Central memory CD8-positive, alpha-beta T cell (primary cell): Measurements from ENCODE around the gene MBNL1.
A peak's percentile ranks its signal among the peaks of the same experiment; 100 is the strongest.
"Not testable (repeated sequence)": the region's sequence is repeated elsewhere in the genome, so short reads cannot be mapped to it uniquely, and the experiment has no call there.

Experiments
- ATAC-seq: fragments of 150-1000 bp; cut with Tn5 transposase; replicated peaks from 2 replicates; pipeline ENCODE4 v1.10.0; 2022; ENCODE audit warnings: mild to moderate bottlenecking, moderate FRiP score, moderate number of reproducible peaks; ENCODE audit not compliant: poor library complexity, severe bottlenecking; ENCODE audit errors: extremely low read depth
- DNase-seq, 2 donors: peaks; one replicate each; pipeline ENCODE4 v3.0.0; 2021; ENCODE audit warnings: low spot score in 2 of 2
- H3K27ac Mint-ChIP-seq: one replicate; pipeline ENCODE4 v1.8.0; 2022; ENCODE audit warnings: low read depth, mild to moderate bottlenecking, moderate library complexity, mixed read lengths
- H3K27me3 Mint-ChIP-seq: one replicate; pipeline ENCODE4 v1.8.0; 2022; ENCODE audit warnings: mixed read lengths
- H3K36me3 Mint-ChIP-seq: one replicate; pipeline ENCODE4 v1.8.0; 2022; ENCODE audit warnings: mild to moderate bottlenecking, moderate library complexity, mixed read lengths; ENCODE audit not compliant: insufficient read depth
- H3K4me1 Mint-ChIP-seq: one replicate; pipeline ENCODE4 v1.8.0; 2022; ENCODE audit warnings: mixed read lengths
- H3K4me3 Mint-ChIP-seq: one replicate; pipeline ENCODE4 v1.8.0; 2022; ENCODE audit warnings: mild to moderate bottlenecking, moderate library complexity, mixed read lengths
- H3K9me3 Mint-ChIP-seq: one replicate; pipeline ENCODE4 v1.8.0; 2022; ENCODE audit warnings: mixed read lengths

Gene MBNL1

DNA sequence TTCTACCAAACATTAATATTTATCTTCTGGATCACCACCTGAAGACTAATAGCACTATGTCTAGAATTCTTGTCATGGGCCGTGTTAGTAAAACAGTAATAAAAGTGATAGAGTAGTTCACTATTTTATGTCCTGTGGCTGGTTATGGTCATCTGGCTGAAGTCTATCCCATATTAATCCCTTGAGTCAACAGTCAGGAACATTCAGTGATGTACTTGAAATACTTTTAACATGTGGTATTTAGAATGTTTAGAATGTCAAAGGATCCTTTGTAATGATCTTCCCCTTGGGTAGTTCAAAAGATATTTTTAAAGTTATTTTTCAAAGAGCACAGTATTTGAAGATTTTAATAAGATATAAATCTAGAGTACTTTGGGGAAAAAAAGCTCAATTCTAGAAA is 117.0 kb downstream of the MBNL1 start:
- H3K27ac Mint-ChIP-seq: peak overlapping the region; percentile 70
- no peak for ATAC-seq
- no peaks in the 10 kb centered on the region for H3K9me3 Mint-ChIP-seq
- H3K27me3 Mint-ChIP-seq: no peaks in the 10 kb centered on the region
- no peak overlapping the region for H3K4me3 Mint-ChIP-seq
- peaks cover 12% of the 10 kb centered on the region for H3K36me3 Mint-ChIP-seq
- no peak for DNase-seq
- peaks cover 43% of the 10 kb centered on the region for H3K4me1 Mint-ChIP-seq

DNA sequence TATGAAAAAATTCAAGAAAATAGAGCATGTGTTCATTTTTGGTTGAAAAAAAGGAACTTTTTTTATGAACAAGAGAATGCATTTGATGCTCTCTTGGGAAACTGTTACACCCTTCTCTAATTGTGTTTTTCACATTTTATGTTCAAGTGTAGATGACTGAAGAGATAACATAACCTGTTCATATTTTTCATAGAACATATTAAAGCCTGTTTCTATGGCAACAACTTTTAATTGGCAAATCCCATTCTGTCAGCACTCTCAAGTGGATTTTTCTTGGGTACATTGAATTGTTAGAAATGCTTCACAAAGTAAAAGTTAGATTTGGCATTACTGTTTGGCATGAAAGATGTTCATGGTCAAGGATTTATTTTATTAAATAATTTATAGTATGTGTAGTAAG is 117.5 kb downstream of the MBNL1 start:
- peaks cover 15% of the 10 kb centered on the region for H3K36me3 Mint-ChIP-seq
- DNase-seq (no peak), ATAC-seq (no peak)
- H3K4me1 Mint-ChIP-seq: peaks cover 48% of the 10 kb centered on the region
- no peak overlapping the region for H3K4me3 Mint-ChIP-seq
- H3K27ac Mint-ChIP-seq: peak overlapping the region; percentile 70
- H3K27me3 Mint-ChIP-seq: no peaks in the 10 kb centered on the region
- no peaks in the 10 kb centered on the region for H3K9me3 Mint-ChIP-seq

DNA sequence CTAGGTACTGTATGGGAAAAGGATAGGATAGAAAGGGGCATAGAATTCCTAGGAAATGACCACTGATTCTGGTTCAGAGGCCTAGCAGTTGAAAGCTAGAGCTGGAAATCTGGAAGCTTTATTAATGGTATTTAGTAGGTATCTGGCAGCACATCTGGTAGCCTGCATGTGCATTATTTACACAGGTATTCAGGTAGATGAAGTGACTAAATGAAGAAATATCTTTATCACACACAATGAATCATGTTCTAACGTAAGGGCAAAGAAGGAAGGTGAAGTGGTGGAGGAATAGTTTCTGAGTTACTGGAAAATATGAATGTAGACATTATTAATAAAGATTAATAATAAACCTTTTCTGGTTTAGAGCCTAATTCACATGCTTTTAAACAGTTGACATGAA is 119.9 kb downstream of the MBNL1 start:
- H3K4me1 Mint-ChIP-seq: peaks cover 45% of the 10 kb centered on the region
- peaks cover 16% of the 10 kb centered on the region for H3K36me3 Mint-ChIP-seq
- no peak overlapping the region for H3K27ac Mint-ChIP-seq
- ATAC-seq (no peak), DNase-seq (no peak)
- no peaks in the 10 kb centered on the region for H3K9me3 Mint-ChIP-seq
- H3K27me3 Mint-ChIP-seq: no peaks in the 10 kb centered on the region
- no peak overlapping the region for H3K4me3 Mint-ChIP-seq

DNA sequence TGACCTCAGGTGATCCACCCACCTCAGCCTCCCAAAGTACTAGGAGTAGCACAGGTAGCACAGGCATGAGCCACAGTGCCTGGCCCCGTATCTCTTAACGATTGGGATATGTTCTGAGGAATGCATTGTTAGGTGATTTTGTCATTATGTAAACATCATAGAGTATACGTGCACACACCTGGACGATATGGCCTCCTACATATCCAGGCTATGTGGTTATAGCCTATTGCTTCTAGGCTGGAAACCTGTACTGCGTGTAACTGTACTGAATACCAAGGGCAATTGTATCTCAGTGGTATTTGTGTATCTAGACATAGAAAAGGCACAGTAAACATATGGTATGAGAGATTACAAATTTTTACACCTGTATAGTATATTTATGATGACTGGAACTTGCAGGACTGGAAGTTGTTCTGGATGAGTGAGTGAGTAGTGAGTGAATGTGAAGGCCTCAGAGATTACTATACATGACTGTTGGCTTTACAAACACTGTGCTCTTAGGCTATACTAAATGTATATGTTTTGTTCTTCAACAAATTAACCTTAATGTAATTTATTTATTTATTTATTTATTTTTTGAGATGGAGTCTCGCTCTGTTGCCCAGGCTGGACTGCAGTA is 120.7 kb downstream of the MBNL1 start:
- no peak for ATAC-seq
- Mint-ChIP-seq H3K27me3 (no peaks in the 10 kb centered on the region), H3K4me1 (peaks cover 48% of the 10 kb centered on the region), H3K36me3 (peaks cover 19% of the 10 kb centered on the region), H3K27ac (peak overlapping the region; percentile 19), H3K4me3 (no peak overlapping the region), H3K9me3 (no peaks in the 10 kb centered on the region)
- no peak for DNase-seq

DNA sequence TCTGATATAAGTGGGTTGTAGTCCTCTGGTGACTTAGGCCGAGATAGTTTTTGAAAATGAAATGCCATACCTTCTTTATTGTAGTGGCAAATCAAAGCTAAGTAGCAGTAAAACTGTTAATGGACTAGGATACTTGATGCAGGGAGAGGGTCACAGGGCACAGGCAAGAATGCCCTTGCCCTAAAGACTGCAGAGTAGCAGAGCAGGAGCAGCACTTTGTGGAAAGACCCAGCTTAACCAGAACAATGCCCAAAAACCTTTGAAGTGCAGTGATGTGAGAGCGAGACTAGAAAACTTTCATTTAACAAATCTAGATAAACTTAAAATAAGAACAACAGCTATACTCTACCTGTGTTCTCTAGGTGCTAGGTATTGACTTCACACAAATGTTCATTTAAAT is 121.9 kb downstream of the MBNL1 start:
- H3K9me3 Mint-ChIP-seq: no peaks in the 10 kb centered on the region
- no peak for DNase-seq
- H3K27me3 Mint-ChIP-seq: no peaks in the 10 kb centered on the region
- H3K36me3 Mint-ChIP-seq: peaks cover 27% of the 10 kb centered on the region
- no peak overlapping the region for H3K4me3 Mint-ChIP-seq
- peaks cover 55% of the 10 kb centered on the region for H3K4me1 Mint-ChIP-seq
- peak overlapping the region; percentile 47 for H3K27ac Mint-ChIP-seq
- no peak for ATAC-seq

DNA sequence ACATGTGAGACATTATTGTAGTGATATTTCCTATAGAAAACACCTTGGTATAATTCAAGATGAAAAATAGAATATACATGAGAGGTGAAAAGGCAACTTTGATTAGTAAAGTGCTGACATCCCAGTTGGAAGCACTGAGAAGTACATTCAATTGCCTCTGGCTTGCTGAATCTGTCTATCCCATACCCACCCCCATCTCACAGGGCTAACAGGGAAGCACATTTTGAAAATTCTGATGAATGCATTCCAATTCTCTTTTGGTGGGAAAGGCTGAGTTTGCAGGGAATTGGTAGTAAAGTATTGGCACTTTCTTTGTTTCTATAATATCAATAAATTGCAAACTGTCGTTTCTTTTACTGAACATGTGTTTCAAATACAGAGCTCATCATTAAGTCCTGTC is 122.9 kb downstream of the MBNL1 start:
- peaks cover 37% of the 10 kb centered on the region for H3K36me3 Mint-ChIP-seq
- H3K27me3 Mint-ChIP-seq: no peaks in the 10 kb centered on the region
- ATAC-seq: no peak
- peak overlapping the region; percentile 19 for H3K4me3 Mint-ChIP-seq
- no peaks in the 10 kb centered on the region for H3K9me3 Mint-ChIP-seq
- DNase-seq: no peak
- H3K4me1 Mint-ChIP-seq: peaks cover 62% of the 10 kb centered on the region
- peak overlapping the region; percentile 47 for H3K27ac Mint-ChIP-seq

DNA sequence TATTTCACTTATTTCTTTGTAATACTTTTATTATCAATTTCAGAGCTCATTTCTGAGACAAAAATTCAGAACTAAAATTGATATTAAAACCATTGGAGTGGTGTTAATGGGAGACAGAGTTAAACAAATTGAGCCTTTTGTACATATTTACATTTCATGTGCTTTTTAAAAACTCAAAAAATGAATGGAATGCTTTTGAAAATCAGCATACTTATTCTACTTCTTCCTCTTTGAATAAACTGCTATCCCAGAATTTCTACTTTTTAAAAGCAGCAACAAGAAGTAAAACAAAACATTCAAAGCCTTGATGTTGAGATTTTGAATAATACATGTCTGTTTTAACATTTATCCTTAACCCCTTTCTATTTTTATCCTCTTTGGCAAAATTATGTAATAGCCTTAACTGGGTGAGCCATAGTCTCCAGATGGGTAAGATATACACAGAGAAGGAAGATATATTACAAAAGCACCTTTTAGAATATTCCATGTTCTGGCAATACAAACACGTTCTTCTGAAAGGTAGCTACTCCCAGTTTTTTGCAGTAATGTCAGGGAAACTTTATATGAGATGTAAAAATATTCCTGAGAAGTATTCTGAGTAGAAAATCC is 123.6 kb downstream of the MBNL1 start:
- Mint-ChIP-seq H3K4me1 (peaks cover 62% of the 10 kb centered on the region), H3K9me3 (no peaks in the 10 kb centered on the region), H3K4me3 (no peak overlapping the region), H3K27me3 (no peaks in the 10 kb centered on the region), H3K27ac (no peak overlapping the region), H3K36me3 (peaks cover 41% of the 10 kb centered on the region)
- no peak for DNase-seq
- ATAC-seq: no peak

DNA sequence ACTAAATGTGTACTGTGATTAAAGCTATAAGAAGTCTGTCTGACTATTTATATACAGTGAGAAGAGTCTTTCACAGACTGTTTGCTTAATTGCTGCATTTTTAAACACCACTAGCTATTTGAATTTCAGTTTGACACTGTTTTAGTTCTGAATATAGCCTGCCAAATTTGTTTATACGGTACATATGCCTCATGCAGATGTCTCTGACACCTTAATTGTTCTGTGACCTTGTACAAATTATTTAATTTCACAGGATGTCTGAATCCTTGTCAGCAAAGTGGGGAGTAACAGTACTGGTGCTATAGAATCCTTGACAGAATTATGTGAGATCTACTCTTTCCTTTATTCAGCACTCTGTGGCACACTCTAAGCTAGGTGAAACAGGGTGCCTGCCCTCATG is 125.5 kb downstream of the MBNL1 start:
- no peak overlapping the region for H3K27ac Mint-ChIP-seq
- no peaks in the 10 kb centered on the region for H3K27me3 Mint-ChIP-seq
- H3K36me3 Mint-ChIP-seq: peaks cover 46% of the 10 kb centered on the region
- H3K4me3 Mint-ChIP-seq: no peak overlapping the region
- DNase-seq (no peak), ATAC-seq (no peak)
- no peaks in the 10 kb centered on the region for H3K9me3 Mint-ChIP-seq
- H3K4me1 Mint-ChIP-seq: peaks cover 56% of the 10 kb centered on the region

DNA sequence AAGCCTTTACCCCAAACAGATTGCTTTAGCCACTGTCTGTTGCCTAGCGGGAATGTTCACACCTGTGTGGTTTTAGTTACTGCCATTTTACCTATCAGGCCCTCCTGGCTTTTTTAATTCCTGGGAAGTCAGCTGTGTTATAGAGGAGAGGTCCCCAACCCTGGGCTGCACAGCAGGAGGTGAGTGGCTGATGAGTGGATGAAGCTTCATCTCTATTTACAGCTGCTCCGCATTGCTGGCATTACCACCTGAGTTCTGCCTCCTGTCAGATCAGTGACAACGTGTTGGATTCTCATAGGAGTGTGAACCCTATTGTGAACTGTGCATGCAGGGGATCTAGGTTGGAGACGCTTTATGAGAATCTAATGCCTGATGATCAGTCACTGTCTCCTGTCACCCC is 127.0 kb downstream of the MBNL1 start:
- no peak for DNase-seq
- H3K4me3 Mint-ChIP-seq: no peak overlapping the region
- H3K27ac Mint-ChIP-seq: no peak overlapping the region

DNA sequence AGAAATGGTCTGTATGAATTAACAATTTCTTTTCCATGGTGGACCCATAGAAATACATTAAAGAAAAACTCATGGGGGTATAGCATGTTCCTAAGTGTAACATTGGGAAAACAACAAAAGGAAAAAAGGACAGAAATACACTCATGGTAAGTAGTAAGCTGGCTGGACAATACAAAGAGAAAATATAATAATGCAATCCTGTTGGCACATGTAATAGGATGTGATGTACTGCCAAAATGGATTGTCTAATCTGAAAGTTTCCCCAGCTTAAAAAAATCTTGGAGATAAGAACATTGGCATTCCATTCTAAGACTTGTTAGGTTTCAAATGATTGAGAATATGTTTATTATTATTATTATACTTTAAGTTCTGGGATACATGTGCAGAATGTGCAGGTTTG is 128.1 kb downstream of the MBNL1 start:
- Mint-ChIP-seq H3K36me3 (peaks cover 41% of the 10 kb centered on the region), H3K27ac (no peak overlapping the region), H3K4me1 (peaks cover 58% of the 10 kb centered on the region), H3K4me3 (no peak overlapping the region), H3K9me3 (no peaks in the 10 kb centered on the region), H3K27me3 (no peaks in the 10 kb centered on the region)
- ATAC-seq: no peak
- no peak for DNase-seq

More for the DNA sequence above, 127.0 kb downstream of the MBNL1 start:
- Mint-ChIP-seq H3K4me1 (peaks cover 57% of the 10 kb centered on the region), H3K27me3 (no peaks in the 10 kb centered on the region), H3K9me3 (no peaks in the 10 kb centered on the region), H3K36me3 (peaks cover 45% of the 10 kb centered on the region)
- ATAC-seq: no peak

DNA sequence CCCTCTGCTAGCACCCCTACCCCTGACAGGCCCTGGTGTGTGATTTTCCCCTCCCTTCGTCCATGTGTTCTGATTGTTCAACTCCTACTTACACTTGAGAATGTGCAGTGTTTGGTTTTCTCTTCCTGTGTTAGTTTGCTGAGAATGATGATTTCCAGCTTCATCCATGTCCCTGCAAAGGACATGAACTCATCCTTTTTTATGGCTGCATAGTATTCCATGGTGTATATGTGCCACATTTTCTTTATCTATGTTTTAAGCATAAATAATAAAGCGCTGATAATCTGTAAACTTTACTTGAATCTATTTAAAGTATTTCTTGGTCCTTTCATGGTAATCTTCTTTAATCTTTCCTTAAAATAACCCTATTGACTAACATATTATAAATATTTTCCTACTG is 128.6 kb downstream of the MBNL1 start:
- peak overlapping the region; percentile 74 for H3K27ac Mint-ChIP-seq
- peaks cover 42% of the 10 kb centered on the region for H3K36me3 Mint-ChIP-seq
- H3K9me3 Mint-ChIP-seq, ATAC-seq, DNase-seq, H3K4me3 Mint-ChIP-seq, H3K27me3 Mint-ChIP-seq: not testable (repeated sequence)
- peaks cover 63% of the 10 kb centered on the region for H3K4me1 Mint-ChIP-seq

DNA sequence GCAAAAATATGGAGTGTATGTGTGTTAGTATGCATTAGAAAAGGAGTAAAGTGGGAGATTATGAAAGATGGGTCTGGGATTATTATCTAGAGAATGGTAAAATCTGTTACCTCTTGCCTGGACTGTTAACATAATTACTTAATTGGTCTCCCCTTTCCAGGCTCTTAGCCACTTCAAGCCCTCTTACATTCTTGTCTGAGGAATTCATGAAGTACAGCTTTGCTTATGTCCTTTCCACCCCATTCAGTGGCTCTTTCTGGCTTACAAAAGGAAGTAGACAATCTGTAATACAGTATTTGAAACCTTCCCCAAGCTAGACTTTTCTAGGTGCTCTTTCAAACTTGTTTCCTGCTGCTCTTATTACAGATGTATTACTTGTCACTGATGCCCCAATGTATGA is 129.8 kb downstream of the MBNL1 start:
- Mint-ChIP-seq H3K27me3 (no peaks in the 10 kb centered on the region), H3K4me1 (peaks cover 67% of the 10 kb centered on the region), H3K9me3 (no peaks in the 10 kb centered on the region), H3K27ac (peak overlapping the region; percentile 85), H3K36me3 (peaks cover 45% of the 10 kb centered on the region), H3K4me3 (peak overlapping the region; percentile 8)
- no peak for ATAC-seq
- no peak for DNase-seq

DNA sequence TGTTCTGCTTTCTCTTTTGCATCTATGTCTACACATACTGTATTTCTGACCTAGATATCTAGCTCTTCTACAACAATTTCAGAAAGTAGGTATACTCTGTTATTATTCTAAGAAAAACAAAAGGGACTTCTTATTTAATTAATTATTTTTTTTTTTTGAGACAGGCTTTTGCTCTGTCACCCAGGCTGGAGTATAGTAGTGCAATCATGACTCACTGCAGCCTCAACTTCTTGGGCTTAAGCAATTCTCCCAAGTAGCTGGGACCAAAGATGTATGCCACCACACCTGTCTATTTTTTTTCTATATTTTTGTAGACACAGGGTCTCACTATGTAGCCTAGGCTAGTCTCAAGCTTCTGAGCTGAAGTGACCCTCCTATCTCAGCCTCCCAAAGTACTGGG is 130.6 kb downstream of the MBNL1 start:
- Mint-ChIP-seq H3K9me3 (no peaks in the 10 kb centered on the region), H3K4me1 (peaks cover 73% of the 10 kb centered on the region), H3K27ac (peak overlapping the region; percentile 85), H3K27me3 (no peaks in the 10 kb centered on the region), H3K4me3 (peak overlapping the region; percentile 8), H3K36me3 (peaks cover 43% of the 10 kb centered on the region)
- no peak for ATAC-seq
- DNase-seq: no peak
